ENCODE results near the gene DDX24.
A peak's percentile ranks its signal among the peaks of the same experiment; 100 is the strongest.

DDX24 gene

GRCh38 chr14:94080621-94081385 lies at the start of gene DDX24, which contains the start of gene IFI27L1:
DDX24 (minus strand) TSS chr14:94081202; CDS start chr14:94079742, 1,460 bp downstream.
IFI27L1 (plus strand) TSS chr14:94081310; CDS start chr14:94096938, 15,628 bp downstream.
- peak; percentile 96 for DNase-seq

DNA sequence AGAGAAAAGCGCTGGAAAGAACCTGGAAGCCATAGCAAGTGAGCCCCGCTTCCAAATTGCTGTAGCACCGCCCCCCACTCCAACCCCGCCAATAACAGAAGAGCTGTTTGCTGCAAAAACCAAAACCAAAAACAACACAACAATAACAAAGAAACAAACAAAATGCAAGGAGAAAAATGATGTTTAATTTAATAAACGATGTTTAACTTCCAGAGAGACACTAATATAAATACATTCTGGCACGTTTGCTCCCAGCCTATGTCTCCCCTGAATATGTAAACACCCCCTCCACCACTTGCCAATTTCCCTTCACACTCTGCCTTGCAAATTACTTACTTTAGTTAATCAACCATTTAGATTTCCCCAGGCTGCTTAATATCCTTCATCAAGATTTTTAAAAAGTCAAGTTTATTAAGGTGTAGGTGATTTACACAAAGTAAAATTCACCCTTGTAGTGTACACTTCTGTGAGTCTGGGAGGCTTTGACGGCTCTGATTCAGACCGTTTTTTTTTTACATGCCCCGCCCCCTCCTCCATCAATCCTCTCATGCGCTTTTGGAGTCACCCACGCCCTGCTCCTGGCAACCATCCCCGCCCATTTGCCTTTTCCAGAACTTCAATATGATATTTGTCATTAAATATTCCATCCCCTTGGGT lies 48.9 kb upstream of the DDX24 start:
- no peak for DNase-seq

GRCh38 chr14:94129111-94129757 lies 48.2 kb upstream of the DDX24 start, which contains the start of gene IFI27L2:
IFI27L2 (minus strand) TSS chr14:94129604; CDS start chr14:94129564, 40 bp downstream.
- peak; percentile 60 for DNase-seq

DNA sequence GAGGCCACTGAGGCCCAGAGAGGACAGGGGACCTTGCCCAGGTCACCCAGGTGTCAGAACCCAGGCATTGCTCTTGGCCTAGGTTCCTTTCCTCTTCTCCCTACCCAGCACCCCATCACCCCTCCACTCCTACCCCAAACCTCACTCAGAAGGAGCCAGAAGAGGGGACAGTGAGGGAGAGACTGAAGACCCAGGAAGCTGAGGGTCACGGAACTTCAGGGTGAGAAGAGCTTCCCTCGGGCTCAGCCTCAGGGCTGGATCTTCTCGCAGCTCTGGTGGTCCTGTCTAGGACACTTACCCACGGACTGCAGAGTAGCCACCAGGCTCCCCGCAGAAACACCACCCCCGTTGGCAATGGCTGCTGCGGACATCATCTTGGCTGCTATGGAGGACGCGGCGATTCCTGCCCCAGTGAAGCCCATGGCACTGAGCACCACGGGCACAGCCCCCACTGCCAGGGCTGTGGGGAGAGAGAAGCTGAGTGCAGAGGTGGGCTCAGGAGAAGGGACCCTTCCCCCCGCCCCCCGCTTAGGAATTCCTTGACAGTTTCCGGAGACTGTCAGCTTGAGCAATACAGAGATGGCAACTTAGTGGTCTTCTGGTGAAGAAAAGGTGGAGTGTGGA lies 47.3 kb upstream of the DDX24 start:
- DNase-seq: no peak

GRCh38 chr14:94127330-94127729 lies 46.3 kb upstream of the DDX24 start:
- DNase-seq: no peak

DNA sequence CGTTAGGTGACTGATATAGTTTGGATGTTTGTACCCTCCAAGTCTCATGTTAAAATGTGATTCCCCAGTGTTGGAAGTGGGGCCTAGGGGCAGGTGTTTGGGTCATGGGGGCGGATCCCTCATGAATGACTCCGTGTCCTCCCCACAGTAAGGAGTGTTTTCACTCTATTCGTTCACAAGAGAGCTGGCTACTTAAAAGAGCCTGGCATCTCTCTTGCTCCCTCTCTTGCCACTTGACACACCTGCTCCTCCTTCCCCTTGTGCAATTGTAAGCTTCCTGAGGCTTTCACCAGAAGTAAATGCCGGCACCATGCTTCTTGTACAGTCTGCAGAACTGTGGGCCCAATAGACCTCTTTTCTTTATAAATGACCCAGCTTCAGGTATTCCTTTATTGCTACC lies 45.8 kb upstream of the DDX24 start:
- no peak for DNase-seq

DNA sequence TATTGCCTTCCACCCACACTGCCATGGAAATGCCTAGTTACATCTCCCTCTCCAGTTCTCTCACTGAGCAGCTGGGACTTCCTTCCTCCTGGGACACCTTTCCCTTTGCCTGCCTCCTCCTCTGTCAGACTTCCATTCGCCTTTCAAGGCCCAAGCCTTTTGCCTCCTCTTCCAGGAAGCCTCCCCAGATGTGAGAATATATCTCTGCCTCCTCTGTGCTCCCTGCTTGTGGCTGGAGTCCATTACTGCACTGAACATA lies 45.3 kb upstream of the DDX24 start:
- DNase-seq: no peak

- no peak for DNase-seq
Observed at GRCh38 chr14:94125659-94126418, 44.8 kb upstream of the DDX24 start.

DNA sequence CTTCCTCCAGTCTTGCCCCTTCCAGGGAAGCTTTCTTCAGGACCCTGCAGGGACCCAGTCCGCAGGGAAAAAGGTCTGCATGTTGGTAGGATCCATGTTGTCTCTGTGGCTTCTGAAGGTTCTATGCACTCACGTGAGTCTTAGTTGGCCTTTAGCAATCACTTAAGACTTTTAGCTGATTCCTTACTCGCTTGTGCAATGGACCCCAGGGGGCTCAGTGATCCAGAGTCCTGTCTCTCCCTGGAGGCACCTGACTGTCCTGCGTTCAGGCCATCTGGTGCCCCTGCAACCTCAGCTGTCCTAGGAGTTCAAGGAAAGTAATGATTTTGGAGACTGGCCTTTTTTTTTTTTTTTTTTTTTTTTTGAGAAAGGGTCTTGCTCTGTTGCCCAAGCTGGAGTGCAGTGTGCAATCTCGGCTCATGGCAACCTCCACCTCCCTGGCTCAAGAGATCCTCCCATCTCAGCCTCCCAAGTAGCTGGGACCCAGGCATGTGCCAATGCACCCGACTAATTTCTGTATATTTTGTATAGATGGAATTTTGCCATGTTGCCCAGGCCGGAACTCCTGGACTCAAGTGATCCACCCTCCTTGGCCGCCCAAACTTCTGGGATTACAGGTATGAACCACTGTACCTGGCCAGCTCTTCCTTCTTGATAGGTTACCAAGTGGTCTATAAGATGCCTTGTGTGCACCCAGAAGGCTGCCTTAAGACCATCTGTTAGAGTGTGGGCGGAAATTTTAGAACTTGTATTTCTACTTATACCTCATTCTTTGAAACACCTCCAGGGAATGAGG lies 43.8 kb upstream of the DDX24 start:
- no peak for DNase-seq

DNA sequence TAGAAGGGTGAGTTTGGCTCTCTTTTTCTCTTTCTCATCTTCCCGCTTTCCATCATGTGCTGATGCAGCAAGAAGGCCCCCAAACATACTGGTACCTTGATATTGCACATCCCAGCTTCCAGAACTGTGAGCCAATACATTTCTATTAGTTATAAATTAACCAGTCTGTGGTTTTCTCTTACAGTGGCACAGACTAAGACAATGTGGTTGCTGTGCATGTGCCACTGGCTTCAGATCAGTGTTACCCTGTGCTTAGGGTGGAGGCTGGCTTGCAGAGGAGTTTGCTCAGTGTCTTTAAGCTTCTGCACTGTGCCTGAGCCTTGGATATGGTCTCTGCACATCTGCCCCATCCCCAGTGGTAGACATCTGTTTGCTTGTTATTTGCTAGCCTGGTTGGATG lies 42.9 kb upstream of the DDX24 start:
- no peak for DNase-seq

- no peak for DNase-seq
Observed at GRCh38 chr14:94123296-94123695, 42.3 kb upstream of the DDX24 start.

DNA sequence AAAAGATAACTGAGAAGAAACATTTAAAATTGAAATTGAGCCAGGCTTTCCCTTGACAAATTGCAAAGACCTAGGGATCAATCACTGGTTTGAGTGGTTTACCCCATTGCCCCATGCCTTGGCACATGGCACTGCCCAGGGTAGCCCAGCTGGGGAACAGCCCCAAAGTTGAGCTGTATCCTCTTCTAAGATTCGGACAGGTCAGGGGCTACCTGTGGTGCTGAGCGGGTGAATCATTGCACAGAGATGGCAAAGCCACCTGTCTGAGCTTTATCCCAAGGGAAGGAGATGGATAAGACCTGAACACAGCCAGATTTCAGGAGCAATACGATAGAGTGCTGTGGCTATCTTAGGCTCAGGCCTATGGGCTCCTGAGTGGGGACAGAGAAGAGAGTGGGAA lies 41.4 kb upstream of the DDX24 start:
- DNase-seq: no peak

GRCh38 chr14:94121485-94121884 lies 40.5 kb upstream of the DDX24 start:
- DNase-seq: no peak

- no peak for DNase-seq
Observed at GRCh38 chr14:94120667-94121340, 39.8 kb upstream of the DDX24 start.

GRCh38 chr14:94119071-94119470 lies 38.1 kb upstream of the DDX24 start:
- no peak for DNase-seq

- no peak for DNase-seq
Observed at GRCh38 chr14:94117856-94118255, 36.9 kb upstream of the DDX24 start.

GRCh38 chr14:94116701-94117100 lies 35.7 kb upstream of the DDX24 start:
- no peak for DNase-seq

GRCh38 chr14:94115631-94116030 lies 34.6 kb upstream of the DDX24 start:
- no peak for DNase-seq

DNA sequence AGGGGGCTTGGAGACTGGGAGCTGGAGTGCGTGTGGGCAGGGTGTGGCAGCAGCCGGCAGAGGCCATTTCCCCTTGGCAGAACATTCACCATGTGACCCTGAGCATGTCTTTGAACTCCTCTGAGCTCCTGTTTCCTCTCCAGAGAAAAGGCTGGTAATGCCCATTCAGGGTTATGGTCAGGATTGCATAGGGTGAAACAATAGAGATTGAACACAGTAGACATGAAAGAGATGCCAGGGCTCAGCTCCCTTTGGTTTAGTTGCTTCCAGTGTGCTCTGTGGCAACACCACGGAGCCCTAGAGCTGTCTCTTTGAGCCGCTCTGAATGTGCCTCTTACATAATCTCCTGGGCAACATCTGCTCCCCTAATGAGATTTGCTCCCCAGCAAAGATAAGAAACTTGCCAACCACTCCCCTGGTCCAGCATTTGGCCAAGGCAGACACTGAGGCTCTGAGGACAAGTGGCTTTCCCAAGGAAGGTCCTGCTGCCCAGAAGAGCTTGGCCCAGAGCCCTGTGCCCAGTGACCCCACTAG lies 34.1 kb upstream of the DDX24 start:
- no peak for DNase-seq

- no peak for DNase-seq
Observed at GRCh38 chr14:94114589-94115057, 33.6 kb upstream of the DDX24 start.
